HEK293 (cell line): ENCODE results near the gene LAMB4.

Experiments
- CTCF ChIA-PET: fragments of 350-600 bp; formaldehyde crosslinking; extraction: SDS; loops from one replicate; lab custom pipeline; 2021; ENCODE audit warnings: antibody characterized with exemption; lab: Yijun Ruan, JAX
- POLR2A ChIA-PET: fragments of 300-600 bp; formaldehyde crosslinking; extraction: SDS; loops from one replicate; lab custom pipeline; 2020; ENCODE audit warnings: antibody characterized with exemption, inconsistent platforms; lab: Yijun Ruan, JAX
- H3K27ac ChIP-seq: fragments of 200-500 bp; sonication (Bioruptor generic); 2 replicates; pipeline ENCODE4 v1.5.1; 2014; ENCODE audit warnings: low read depth, low read length, control low read depth, inconsistent platforms; ENCODE audit errors: extremely low read depth
- H3K36me3 ChIP-seq, 2 experiments: fragments of 200-500 bp in 1 of 2; sonication (Bioruptor generic) in 1 of 2; 1 replicate in 1 of 2; 2 replicates in 1 of 2; pipeline ENCODE4 v1.5.1; 2014 to 2017; ENCODE audit warnings: inconsistent platforms in 2 of 2, low read length in 2 of 2; ENCODE audit not compliant: control insufficient read depth in 2 of 2, insufficient read depth in 1 of 2
- H3K4me1 ChIP-seq: fragments of 200-500 bp; sonication (Bioruptor generic); 2 replicates; pipeline ENCODE4 v1.5.1; 2014; ENCODE audit warnings: mild to moderate bottlenecking, low read length, inconsistent platforms; ENCODE audit not compliant: control insufficient read depth, insufficient read depth
- H3K4me3 ChIP-seq: 2 replicates; pipeline ENCODE4 v1.5.1; 2011; ENCODE audit warnings: low read depth, mild to moderate bottlenecking, control low read depth, low read length, moderate library complexity
- H3K9me3 ChIP-seq: fragments of 200-500 bp; sonication (Bioruptor generic); 2 replicates; pipeline ENCODE4 v1.5.1; 2014; ENCODE audit warnings: low read depth, low read length, inconsistent platforms; ENCODE audit not compliant: control insufficient read depth, insufficient read depth
- EGR2 ChIP-seq: fragments of 450-650 bp; formaldehyde crosslinking; IDR thresholded peaks from 2 replicates; pipeline ENCODE4 v1.5.1; 2016; ENCODE audit warnings: low read depth, missing biosample characterization, missing genetic modification characterization
- FEZF1 ChIP-seq: fragments of 450-650 bp; formaldehyde crosslinking; IDR thresholded peaks from 2 replicates; pipeline ENCODE4 v1.5.1; 2016; ENCODE audit warnings: missing biosample characterization, missing genetic modification characterization
- HOXC10 ChIP-seq: sonication (generic); formaldehyde crosslinking; IDR thresholded peaks from 2 replicates; pipeline ENCODE4 v1.8.1; 2023; ENCODE audit warnings: mild to moderate bottlenecking, missing genetic modification reagents
- KLF8 ChIP-seq: fragments of 450-650 bp; formaldehyde crosslinking; IDR thresholded peaks from 2 replicates; pipeline ENCODE4 v1.5.1; 2016; ENCODE audit warnings: missing biosample characterization, missing genetic modification characterization
- MYNN ChIP-seq: fragments of 450-650 bp; formaldehyde crosslinking; IDR thresholded peaks from 2 replicates; pipeline ENCODE4 v1.5.1; 2016; ENCODE audit warnings: missing biosample characterization, missing genetic modification characterization, borderline replicate concordance
- RBAK ChIP-seq: fragments of 450-650 bp; formaldehyde crosslinking; IDR thresholded peaks from 2 replicates; pipeline ENCODE4 v1.5.1; 2016; ENCODE audit warnings: missing biosample characterization, missing genetic modification characterization
- TRIM28 ChIP-seq: IDR thresholded peaks from 2 replicates; pipeline ENCODE4 v1.6.1; 2011; ENCODE audit warnings: low read length, control low read depth, borderline replicate concordance
- YY2 ChIP-seq: fragments of 450-650 bp; formaldehyde crosslinking; IDR thresholded peaks from 2 replicates; pipeline ENCODE4 v1.5.1; 2016; ENCODE audit warnings: missing biosample characterization, missing genetic modification characterization
- ZNF174 ChIP-seq: fragments of 450-650 bp; formaldehyde crosslinking; IDR thresholded peaks from 2 replicates; pipeline ENCODE4 v1.5.0; 2017; ENCODE audit warnings: missing biosample characterization, mild to moderate bottlenecking, missing genetic modification characterization
- ZNF292 ChIP-seq: fragments of 450-650 bp; formaldehyde crosslinking; IDR thresholded peaks from 2 replicates; pipeline ENCODE4 v1.5.1; 2016; ENCODE audit warnings: low read depth, missing biosample characterization, missing genetic modification characterization, borderline replicate concordance
- ZNF404 ChIP-seq: fragments of 450-650 bp; formaldehyde crosslinking; IDR thresholded peaks from 2 replicates; pipeline ENCODE4 v1.5.1; 2017; ENCODE audit warnings: missing biosample characterization, missing genetic modification characterization
- ZNF510 ChIP-seq: fragments of 450-650 bp; formaldehyde crosslinking; IDR thresholded peaks from 2 replicates; pipeline ENCODE4 v1.5.1; 2018; ENCODE audit warnings: mild to moderate bottlenecking, missing genetic modification characterization, missing biosample characterization; ENCODE audit not compliant: insufficient replicate concordance
- ZNF521 ChIP-seq: fragments of 450-650 bp; formaldehyde crosslinking; IDR thresholded peaks from 2 replicates; pipeline ENCODE4 v1.5.1; 2017; ENCODE audit warnings: missing biosample characterization, mild to moderate bottlenecking, missing genetic modification characterization
- ZNF529 ChIP-seq: fragments of 450-650 bp; formaldehyde crosslinking; IDR thresholded peaks from 2 replicates; pipeline ENCODE4 v1.5.1; 2017; ENCODE audit warnings: missing genetic modification characterization, missing biosample characterization; ENCODE audit not compliant: insufficient replicate concordance
- ZNF544 ChIP-seq: fragments of 450-650 bp; formaldehyde crosslinking; IDR thresholded peaks from 2 replicates; pipeline ENCODE4 v1.5.0; 2017; ENCODE audit warnings: missing biosample characterization, missing genetic modification characterization
- ZNF596 ChIP-seq: fragments of 450-650 bp; IDR thresholded peaks from 2 replicates; pipeline ENCODE4 v1.5.0; 2018; ENCODE audit warnings: missing biosample characterization, mild to moderate bottlenecking, missing genetic modification characterization, moderate library complexity
- ZNF624 ChIP-seq: fragments of 450-650 bp; formaldehyde crosslinking; IDR thresholded peaks from 2 replicates; pipeline ENCODE4 v1.5.1; 2017; ENCODE audit warnings: missing biosample characterization, missing genetic modification characterization
- ZNF654 ChIP-seq: fragments of 450-650 bp; formaldehyde crosslinking; IDR thresholded peaks from 2 replicates; pipeline ENCODE4 v1.5.1; 2016; ENCODE audit warnings: low read depth, missing biosample characterization, missing genetic modification characterization
- ZNF658 ChIP-seq: fragments of 450-650 bp; formaldehyde crosslinking; IDR thresholded peaks from 2 replicates; pipeline ENCODE4; 2016; ENCODE audit warnings: missing biosample characterization, missing genetic modification characterization
- ZNF670 ChIP-seq: fragments of 450-650 bp; formaldehyde crosslinking; IDR thresholded peaks from 2 replicates; pipeline ENCODE4 v1.5.1; 2016; ENCODE audit warnings: missing biosample characterization, missing genetic modification characterization, low read depth
- ZNF792 ChIP-seq: fragments of 450-650 bp; formaldehyde crosslinking; IDR thresholded peaks from 2 replicates; pipeline ENCODE4 v1.5.1; 2016; ENCODE audit warnings: missing biosample characterization, missing genetic modification characterization
- ZNF843 ChIP-seq: fragments of 450-650 bp; formaldehyde crosslinking; IDR thresholded peaks from 2 replicates; pipeline ENCODE4 v1.5.1; 2016; ENCODE audit warnings: missing biosample characterization, missing genetic modification characterization
- TF ChIP-seq, protein P1 (sequence below): fragments of 450-650 bp; formaldehyde crosslinking; IDR thresholded peaks from 2 replicates; pipeline ENCODE4 v1.5.1; 2016; ENCODE audit warnings: missing biosample characterization, missing genetic modification characterization
- TF ChIP-seq, protein P2 (sequence below): fragments of 450-650 bp; formaldehyde crosslinking; IDR thresholded peaks from 2 replicates; pipeline ENCODE4 v1.5.1; 2016; ENCODE audit warnings: missing biosample characterization, missing genetic modification characterization
- TF ChIP-seq, protein P3 (sequence below): fragments of 450-650 bp; formaldehyde crosslinking; IDR thresholded peaks from 2 replicates; pipeline ENCODE4 v1.5.1; 2016; ENCODE audit warnings: missing biosample characterization, missing genetic modification characterization, low read depth
- TF ChIP-seq, protein P4 (sequence below): fragments of 450-650 bp; formaldehyde crosslinking; IDR thresholded peaks from 2 replicates; pipeline ENCODE4 v1.5.1; 2017; ENCODE audit warnings: missing biosample characterization, missing genetic modification characterization
- TF ChIP-seq, protein P5 (sequence below): fragments of 450-650 bp; formaldehyde crosslinking; IDR thresholded peaks from 2 replicates; pipeline ENCODE4 v1.5.1; 2016; ENCODE audit warnings: missing biosample characterization, missing genetic modification characterization

Gene LAMB4

DNA sequence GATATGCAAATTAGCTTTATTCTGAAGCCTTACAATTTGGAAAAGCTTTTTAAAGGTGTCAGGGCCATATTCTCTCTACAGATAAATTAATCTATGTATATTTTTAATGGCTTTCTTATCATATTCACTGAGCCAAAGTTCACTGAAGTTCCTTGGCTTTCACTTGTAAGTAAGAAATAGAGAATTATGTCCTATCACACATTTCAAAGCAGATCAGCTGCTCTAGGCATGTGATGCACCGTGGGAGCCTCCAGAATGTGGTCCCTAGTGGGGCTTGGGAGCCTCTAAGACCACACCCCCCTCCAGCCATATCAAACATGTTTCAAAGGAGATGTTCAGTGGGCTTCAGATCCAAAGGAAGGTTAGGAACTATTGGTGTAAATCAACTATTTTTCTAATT, 51.5 kb downstream of the LAMB4 start:
- Histone ChIP-seq H3K36me3 (no peaks in the 10 kb centered on the region), H3K27ac (no peak overlapping the region), H3K4me3 (no peak overlapping the region), H3K9me3 (no peaks in the 10 kb centered on the region), H3K4me1 (no peaks in the 10 kb centered on the region)
- no peak for TF ChIP-seq HOXC10 (CRISPR knock-in tag)
- TF ChIP-seq, protein P1, sequence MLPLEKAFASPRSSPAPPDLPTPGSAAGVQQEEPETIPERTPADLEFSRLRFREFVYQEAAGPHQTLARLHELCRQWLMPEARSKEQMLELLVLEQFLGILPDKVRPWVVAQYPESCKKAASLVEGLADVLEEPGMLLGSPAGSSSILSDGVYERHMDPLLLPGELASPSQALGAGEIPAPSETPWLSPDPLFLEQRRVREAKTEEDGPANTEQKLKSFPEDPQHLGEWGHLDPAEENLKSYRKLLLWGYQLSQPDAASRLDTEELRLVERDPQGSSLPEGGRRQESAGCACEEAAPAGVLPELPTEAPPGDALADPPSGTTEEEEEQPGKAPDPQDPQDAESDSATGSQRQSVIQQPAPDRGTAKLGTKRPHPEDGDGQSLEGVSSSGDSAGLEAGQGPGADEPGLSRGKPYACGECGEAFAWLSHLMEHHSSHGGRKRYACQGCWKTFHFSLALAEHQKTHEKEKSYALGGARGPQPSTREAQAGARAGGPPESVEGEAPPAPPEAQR (tag by site-specific recombination): no peak
- no peak for TF ChIP-seq ZNF596
- TF ChIP-seq, protein P2, sequence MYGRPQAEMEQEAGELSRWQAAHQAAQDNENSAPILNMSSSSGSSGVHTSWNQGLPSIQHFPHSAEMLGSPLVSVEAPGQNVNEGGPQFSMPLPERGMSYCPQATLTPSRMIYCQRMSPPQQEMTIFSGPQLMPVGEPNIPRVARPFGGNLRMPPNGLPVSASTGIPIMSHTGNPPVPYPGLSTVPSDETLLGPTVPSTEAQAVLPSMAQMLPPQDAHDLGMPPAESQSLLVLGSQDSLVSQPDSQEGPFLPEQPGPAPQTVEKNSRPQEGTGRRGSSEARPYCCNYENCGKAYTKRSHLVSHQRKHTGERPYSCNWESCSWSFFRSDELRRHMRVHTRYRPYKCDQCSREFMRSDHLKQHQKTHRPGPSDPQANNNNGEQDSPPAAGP: no peak
- TF ChIP-seq, protein P3, sequence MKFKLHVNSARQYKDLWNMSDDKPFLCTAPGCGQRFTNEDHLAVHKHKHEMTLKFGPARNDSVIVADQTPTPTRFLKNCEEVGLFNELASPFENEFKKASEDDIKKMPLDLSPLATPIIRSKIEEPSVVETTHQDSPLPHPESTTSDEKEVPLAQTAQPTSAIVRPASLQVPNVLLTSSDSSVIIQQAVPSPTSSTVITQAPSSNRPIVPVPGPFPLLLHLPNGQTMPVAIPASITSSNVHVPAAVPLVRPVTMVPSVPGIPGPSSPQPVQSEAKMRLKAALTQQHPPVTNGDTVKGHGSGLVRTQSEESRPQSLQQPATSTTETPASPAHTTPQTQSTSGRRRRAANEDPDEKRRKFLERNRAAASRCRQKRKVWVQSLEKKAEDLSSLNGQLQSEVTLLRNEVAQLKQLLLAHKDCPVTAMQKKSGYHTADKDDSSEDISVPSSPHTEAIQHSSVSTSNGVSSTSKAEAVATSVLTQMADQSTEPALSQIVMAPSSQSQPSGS (tag by site-specific recombination): no peak
- TF ChIP-seq ZNF670: no peak
- no peak for TF ChIP-seq YY2 (tag by site-specific recombination)
- TF ChIP-seq ZNF544 (tag by site-specific recombination): no peak
- no peak for TF ChIP-seq ZNF521 (tag by site-specific recombination)
- ChIA-PET CTCF (interaction anchor here (0.6 kb wide), 1 partner anchor 472 kb away, joined by 3 read pairs; no protein-coding TSS in a partner anchor), POLR2A (no interaction called here)

DNA sequence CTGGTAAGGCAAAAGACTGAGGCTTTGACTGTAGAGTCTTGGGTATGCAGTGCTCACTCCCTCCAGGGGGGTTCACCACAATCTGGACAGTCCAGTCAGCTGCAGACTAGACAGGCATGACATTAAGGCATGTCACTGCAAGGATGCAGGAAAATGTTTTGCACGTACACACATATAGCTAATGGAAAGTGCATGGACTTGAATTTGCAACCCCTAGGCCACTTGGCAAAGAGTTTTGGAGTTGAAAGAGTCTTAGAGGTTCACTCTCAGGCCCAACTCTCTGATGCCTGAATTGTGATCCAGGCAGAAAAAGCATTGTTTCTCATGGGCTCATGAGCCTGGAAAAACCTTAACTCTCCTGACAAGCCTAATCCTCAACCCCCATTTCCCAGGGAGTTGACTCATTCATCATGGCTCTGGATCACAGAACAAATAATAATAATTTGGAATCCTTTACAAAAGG, 51.9 kb downstream of the LAMB4 start:
- Histone ChIP-seq H3K4me1 (no peaks in the 10 kb centered on the region), H3K4me3 (no peak overlapping the region), H3K27ac (no peak overlapping the region), H3K9me3 (no peaks in the 10 kb centered on the region), H3K36me3 (no peaks in the 10 kb centered on the region)
- POLR2A ChIA-PET: no interaction called here
- CTCF ChIA-PET: no interaction called here
- no peak for TF ChIP-seq MYNN
- TF ChIP-seq ZNF529: no peak
- TF ChIP-seq ZNF792 (tag by site-specific recombination): no peak
- TF ChIP-seq, all 188 proteins: peak for 0

DNA sequence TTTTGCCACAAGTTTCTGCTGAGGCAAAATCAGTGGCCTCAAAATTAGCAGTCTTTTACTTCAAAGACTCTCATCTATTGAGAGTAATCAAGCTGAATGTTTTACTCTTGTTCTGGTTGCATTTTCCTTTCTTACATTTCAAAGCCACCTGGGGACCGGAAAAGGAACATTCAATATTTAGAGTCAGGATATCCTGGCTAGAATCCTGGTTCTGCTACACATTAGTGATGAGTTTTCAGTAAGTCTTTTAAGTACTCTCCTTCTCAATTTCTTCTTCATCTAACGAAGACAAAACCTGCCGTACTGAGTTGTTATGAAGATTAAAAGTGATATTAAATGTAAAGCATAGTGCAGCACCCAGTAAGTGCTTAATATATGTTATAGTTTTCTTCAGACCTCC, 52.5 kb downstream of the LAMB4 start:
- H3K4me1 ChIP-seq: no peaks in the 10 kb centered on the region
- no peaks in the 10 kb centered on the region for H3K9me3 ChIP-seq
- POLR2A ChIA-PET: no interaction called here
- no peaks in the 10 kb centered on the region for H3K36me3 ChIP-seq
- H3K4me3 ChIP-seq: no peak overlapping the region
- CTCF ChIA-PET: no interaction called here
- no peak overlapping the region for H3K27ac ChIP-seq
- no peak for TF ChIP-seq TRIM28
- TF ChIP-seq ZNF843 (tag by site-specific recombination): no peak
- no peak for TF ChIP-seq ZNF404
- TF ChIP-seq KLF8: no peak
- no peak for TF ChIP-seq ZNF174 (tag by site-specific recombination)
- TF ChIP-seq ZNF521 (tag by site-specific recombination): no peak
- no peak for TF ChIP-seq ZNF510 (tag by site-specific recombination)
- no peak for TF ChIP-seq ZNF654 (tag by site-specific recombination)
- TF ChIP-seq, protein P4, sequence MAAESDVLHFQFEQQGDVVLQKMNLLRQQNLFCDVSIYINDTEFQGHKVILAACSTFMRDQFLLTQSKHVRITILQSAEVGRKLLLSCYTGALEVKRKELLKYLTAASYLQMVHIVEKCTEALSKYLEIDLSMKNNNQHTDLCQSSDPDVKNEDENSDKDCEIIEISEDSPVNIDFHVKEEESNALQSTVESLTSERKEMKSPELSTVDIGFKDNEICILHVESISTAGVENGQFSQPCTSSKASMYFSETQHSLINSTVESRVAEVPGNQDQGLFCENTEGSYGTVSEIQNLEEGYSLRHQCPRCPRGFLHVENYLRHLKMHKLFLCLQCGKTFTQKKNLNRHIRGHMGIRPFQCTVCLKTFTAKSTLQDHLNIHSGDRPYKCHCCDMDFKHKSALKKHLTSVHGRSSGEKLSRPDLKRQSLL (tag by site-specific recombination): no peak
- TF ChIP-seq, protein P5, sequence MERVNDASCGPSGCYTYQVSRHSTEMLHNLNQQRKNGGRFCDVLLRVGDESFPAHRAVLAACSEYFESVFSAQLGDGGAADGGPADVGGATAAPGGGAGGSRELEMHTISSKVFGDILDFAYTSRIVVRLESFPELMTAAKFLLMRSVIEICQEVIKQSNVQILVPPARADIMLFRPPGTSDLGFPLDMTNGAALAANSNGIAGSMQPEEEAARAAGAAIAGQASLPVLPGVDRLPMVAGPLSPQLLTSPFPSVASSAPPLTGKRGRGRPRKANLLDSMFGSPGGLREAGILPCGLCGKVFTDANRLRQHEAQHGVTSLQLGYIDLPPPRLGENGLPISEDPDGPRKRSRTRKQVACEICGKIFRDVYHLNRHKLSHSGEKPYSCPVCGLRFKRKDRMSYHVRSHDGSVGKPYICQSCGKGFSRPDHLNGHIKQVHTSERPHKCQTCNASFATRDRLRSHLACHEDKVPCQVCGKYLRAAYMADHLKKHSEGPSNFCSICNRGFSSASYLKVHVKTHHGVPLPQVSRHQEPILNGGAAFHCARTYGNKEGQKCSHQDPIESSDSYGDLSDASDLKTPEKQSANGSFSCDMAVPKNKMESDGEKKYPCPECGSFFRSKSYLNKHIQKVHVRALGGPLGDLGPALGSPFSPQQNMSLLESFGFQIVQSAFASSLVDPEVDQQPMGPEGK (tag by site-specific recombination): no peak
- no peak for TF ChIP-seq ZNF292
- no peak for TF ChIP-seq ZNF658 (tag by site-specific recombination)
- no peak for TF ChIP-seq ZNF624 (tag by site-specific recombination)
- TF ChIP-seq EGR2: no peak
- no peak for TF ChIP-seq FEZF1
- TF ChIP-seq RBAK: no peak
